ENCODE measurements around the gene POC1B.
A peak's percentile ranks its signal among the peaks of the same experiment; 100 is the strongest.

The POC1B gene

GRCh38 chr12:89383235-89384049 is 142.4 kb downstream of the POC1B start:
- DNase-seq = peak; percentile 32

GRCh38 chr12:89382328-89382727 is 143.5 kb downstream of the POC1B start:
- DNase-seq = no peak

- DNase-seq = no peak
Observed at GRCh38 chr12:89379839-89380467, 145.9 kb downstream of the POC1B start.

- DNase-seq = no peak
Observed at GRCh38 chr12:89379148-89379838, 146.6 kb downstream of the POC1B start.

- DNase-seq = no peak
Observed at GRCh38 chr12:89376844-89377243, 149.0 kb downstream of the POC1B start.

GRCh38 chr12:89376202-89376529 is 149.7 kb downstream of the POC1B start:
- no peak for DNase-seq

GRCh38 chr12:89373763-89374572 is 151.9 kb downstream of the POC1B start:
- DNase-seq = peak; percentile 74

GRCh38 chr12:89372584-89373370 is 153.1 kb downstream of the POC1B start:
- DNase-seq = no peak

- DNase-seq = peak; percentile 74
Observed at GRCh38 chr12:89370850-89371249, 155.0 kb downstream of the POC1B start.

- no peak for DNase-seq
Observed at GRCh38 chr12:89370421-89370831, 155.4 kb downstream of the POC1B start.

Measured in fibroblast of upper back skin (primary cell).